Measurements from ENCODE around the gene ADGRG6.

The ADGRG6 gene

GRCh38 chr6:142290851-142291250, 11.0 kb upstream of the ADGRG6 start:
- FAIRE-seq (no peak), DNase-seq (ENCODE audit: low spot score) (no peak)

GRCh38 chr6:142291512-142291911, 10.3 kb upstream of the ADGRG6 start:
- no peak for DNase-seq (ENCODE audit: low spot score)
- no peak for FAIRE-seq

- no peak for FAIRE-seq
- no peak for DNase-seq (ENCODE audit: low spot score)
These were observed 9.5 kb upstream of the ADGRG6 start for GRCh38 chr6:142292166-142292924.

GRCh38 chr6:142293121-142293520, 8.7 kb upstream of the ADGRG6 start:
- DNase-seq (ENCODE audit: low spot score) (no peak), FAIRE-seq (no peak)

GRCh38 chr6:142294679-142295078, 7.1 kb upstream of the ADGRG6 start:
- DNase-seq (ENCODE audit: low spot score) (no peak), FAIRE-seq (no peak)

GRCh38 chr6:142296975-142297604, 4.7 kb upstream of the ADGRG6 start:
- DNase-seq (ENCODE audit: low spot score) (no peak), FAIRE-seq (no peak)

- DNase-seq (ENCODE audit: low spot score) (no peak), FAIRE-seq (no peak)
These were observed 4.2 kb upstream of the ADGRG6 start for GRCh38 chr6:142297605-142297995.

GRCh38 chr6:142297996-142298753, 3.6 kb upstream of the ADGRG6 start:
- FAIRE-seq: no peak
- DNase-seq (ENCODE audit: low spot score): no peak

GRCh38 chr6:142300302-142300701, 1.5 kb upstream of the ADGRG6 start:
- no peak for DNase-seq (ENCODE audit: low spot score)

GRCh38 chr6:142300758-142301650, 803 bp upstream of the ADGRG6 start:
- FAIRE-seq (no peak), DNase-seq (ENCODE audit: low spot score) (no peak)

More at GRCh38 chr6:142300302-142300701, 1.5 kb upstream of the ADGRG6 start:
- no peak for FAIRE-seq

- no peak for FAIRE-seq
These were observed 791 bp downstream of the ADGRG6 start for GRCh38 chr6:142302421-142303175.

GRCh38 chr6:142303176-142303533, 1.3 kb downstream of the ADGRG6 start:
- no peak for FAIRE-seq
- no peak for DNase-seq (ENCODE audit: low spot score)

More at GRCh38 chr6:142302421-142303175, 791 bp downstream of the ADGRG6 start:
- DNase-seq (ENCODE audit: low spot score): no peak

- no peak for FAIRE-seq
- no peak for DNase-seq (ENCODE audit: low spot score)
These were observed 2.4 kb downstream of the ADGRG6 start for GRCh38 chr6:142304241-142304640.

- FAIRE-seq (no peak), DNase-seq (ENCODE audit: low spot score) (no peak)
These were observed 4.9 kb downstream of the ADGRG6 start for GRCh38 chr6:142306736-142307135.

- no peak for DNase-seq (ENCODE audit: low spot score)
- FAIRE-seq: no peak
These were observed 6.3 kb downstream of the ADGRG6 start for GRCh38 chr6:142307963-142308748.

GRCh38 chr6:142309426-142309825, 7.6 kb downstream of the ADGRG6 start:
- DNase-seq (ENCODE audit: low spot score) (no peak), FAIRE-seq (no peak)

- DNase-seq (ENCODE audit: low spot score): no peak
- FAIRE-seq: no peak
These were observed 11.5 kb downstream of the ADGRG6 start for GRCh38 chr6:142313284-142313683.

GRCh38 chr6:142316791-142317368, 15.1 kb downstream of the ADGRG6 start:
- FAIRE-seq (no peak), DNase-seq (ENCODE audit: low spot score) (no peak)

- peak; percentile 53 for FAIRE-seq
- no peak for DNase-seq (ENCODE audit: low spot score)
These were observed 16.9 kb downstream of the ADGRG6 start for GRCh38 chr6:142318714-142319113.

Measured in urothelium cell line (cell line).